Right lobe of liver (tissue), 6 donors: ENCODE results near the gene RPL22. TPM values are rescaled to one million over a fixed set of nuclear protein-coding genes. Genes with fewer than 3 reads are reported as not detected.

Source experiments
- ATAC-seq, 4 donors: fragments of 200-7000 bp; cut with Tn5 transposase; one replicate each; pipeline ENCODE4 v1.9.1; 2020; ENCODE audit warnings: mild to moderate bottlenecking in 4 of 4, moderate library complexity in 4 of 4
- DNase-seq, 3 donors: peaks; one replicate each; pipeline ENCODE4 v3.0.0-alpha.2; 2020
- H3K27ac ChIP-seq, 3 donors: fragments of 200-600 bp; one replicate each; pipeline ENCODE4 v1.8.0; 2022
- H3K27me3 ChIP-seq, 2 donors: fragments of 200-600 bp; one replicate each; pipeline ENCODE4 v1.8.0; 2022
- H3K36me3 ChIP-seq, 4 donors: fragments of 200-600 bp; sonication (generic) in 1 of 4; one replicate each; pipeline versions ENCODE4 v1.5.1 to v1.8.0; 2017 to 2022; ENCODE audit warnings: control low read depth in 1 of 4
- H3K4me1 ChIP-seq, 4 donors: fragments of 200-600 bp; sonication (generic) in 1 of 4; one replicate each; pipeline versions ENCODE4 v1.5.1 to v1.8.0; 2017 to 2022; ENCODE audit warnings: control low read depth in 1 of 4
- H3K4me3 ChIP-seq, 3 donors: fragments of 200-600 bp; one replicate each; pipeline ENCODE4 v1.8.0; 2022
- H3K9me3 ChIP-seq, 4 donors: fragments of 200-600 bp; sonication (generic) in 1 of 4; one replicate each; pipeline versions ENCODE4 v1.5.1 to v1.8.0; 2017 to 2022; ENCODE audit warnings: control low read depth in 1 of 4
- CTCF ChIP-seq, 4 donors: fragments of 200-600 bp in 3 of 4; fragments of 450-650 bp in 1 of 4; IDR thresholded peaks; one replicate each; pipeline versions ENCODE4 v1.5.1 to v1.8.0; 2016 to 2022; ENCODE audit warnings: antibody characterized with exemption in 4 of 4, mild to moderate bottlenecking in 2 of 4
- POLR2A ChIP-seq: fragments of 450-650 bp; IDR thresholded peaks from one replicate; pipeline ENCODE4 v1.6.1; 2017; ENCODE audit warnings: antibody characterized with exemption, mild to moderate bottlenecking
- WGBS: methylation state at CpG from one replicate; pipeline ENCODE4 v1.1.6; 2018; ENCODE audit warnings: low coverage, low lambda C conversion rate; ENCODE audit not compliant: insufficient coverage; ENCODE audit errors: missing lambda C conversion rate; 5-methylcytosine and 5-hydroxymethylcytosine counted together
- intact Hi-C, 2 donors: fragments of 100-400 bp; cut with DNase I; formaldehyde crosslinking; loops; one replicate each; pipeline versions ENCODE4 v1.11.2 to v1.14.1; 2022
- total RNA-seq, 6 experiments: library from RNA; depleted of rRNA in 2 of 6; stranded (reverse); fragments of >200 nt in 2 of 6; fragmentation: NEBNext Ultra II Directional in 3 of 6; extraction: Animal tissue kit (Norgen Biotek cat#: 25700) in 3 of 6; gene quantifications; one replicate each; pipeline versions ENCODE4 v1.1.0 to v1.2.4, GENCODE V29; 2016 to 2023
- donor health status: DM: no; HTN: yes; CAD: no.
- donor health status: DM: no; HTN: no; CAD: no.
- donor health status: DM: no; HTN: no; CAD: no.
- donor health status: DM: no; HTN: yes; CAD: no.
- donor health status: DM: no; HTN: yes; CAD: no.

The RPL22 gene
- total RNA-seq, 6 experiments from 2014 or later: 45.4 to 156 (median 134) TPM

- intact Hi-C loops: no loop called here
- Histone ChIP-seq H3K36me3 (no peaks in the 10 kb centered on the region), H3K27me3 (no peaks in the 10 kb centered on the region), H3K4me1 (no peaks in the 10 kb centered on the region), H3K9me3 (no peaks in the 10 kb centered on the region), H3K27ac (no peak overlapping the region), H3K4me3 (no peak overlapping the region)
- no peak for DNase-seq
- no peak for TF ChIP-seq CTCF (IDR thresholded peaks at IDR 0.05)
- TF ChIP-seq POLR2A: no peak
- WGBS: 48% methylated on average over 8 of the region's 11 CpGs
- ATAC-seq: no peak
Observed at GRCh38 chr1:6150006-6150938, 49.1 kb downstream of the RPL22 start.

- no peaks in the 10 kb centered on the region for H3K36me3 ChIP-seq
- no peak overlapping the region for H3K4me3 ChIP-seq
- intact Hi-C loops: no loop called here
- no peaks in the 10 kb centered on the region for H3K4me1 ChIP-seq
- H3K27me3 ChIP-seq: no peaks in the 10 kb centered on the region
- WGBS: 63% methylated on average over 1 of the region's 1 CpG
- ATAC-seq (no peak), DNase-seq (no peak)
- no peaks in the 10 kb centered on the region for H3K9me3 ChIP-seq
- no peak overlapping the region for H3K27ac ChIP-seq
- TF ChIP-seq CTCF (IDR thresholded peaks at IDR 0.05): no peak
- no peak for TF ChIP-seq POLR2A
Observed at GRCh38 chr1:6149597-6149996, 49.8 kb downstream of the RPL22 start.

GRCh38 chr1:6148497-6149241, 50.7 kb downstream of the RPL22 start:
- intact Hi-C loops: no loop called here
- 1% methylated on average over 12 of the region's 53 CpGs for WGBS
- ATAC-seq (peak; percentile 51 to 77 (median 71)), DNase-seq (peak in 1 of 3 donors; percentile 48)
- Histone ChIP-seq H3K36me3 (no peaks in the 10 kb centered on the region), H3K27me3 (no peaks in the 10 kb centered on the region), H3K27ac (no peak overlapping the region), H3K9me3 (no peaks in the 10 kb centered on the region), H3K4me3 (no peak overlapping the region), H3K4me1 (no peaks in the 10 kb centered on the region)
- no peak for TF ChIP-seq POLR2A
- TF ChIP-seq CTCF (IDR thresholded peaks at IDR 0.05): no peak

- Histone ChIP-seq H3K4me3 (no peak overlapping the region), H3K27ac (no peak overlapping the region), H3K27me3 (no peaks in the 10 kb centered on the region), H3K4me1 (no peaks in the 10 kb centered on the region), H3K36me3 (no peaks in the 10 kb centered on the region), H3K9me3 (no peaks in the 10 kb centered on the region)
- DNase-seq: no peak
- 75% methylated on average over 8 of the region's 24 CpGs for WGBS
- TF ChIP-seq CTCF (IDR thresholded peaks at IDR 0.05) (no peak), POLR2A (no peak)
- no peak for ATAC-seq
- intact Hi-C loops: no loop called here
Observed at GRCh38 chr1:6145864-6146410, 53.5 kb downstream of the RPL22 start.
